DOHH2 (cell line): ENCODE measurements around the gene OSBP.

Source experiments
- CTCF ChIP-seq: fragments of 200-600 bp; sonication (generic); IDR thresholded peaks from one replicate; pipeline ENCODE4 v1.5.1; 2014; ENCODE audit warnings: antibody characterized with exemption, mild to moderate bottlenecking, low read depth, low read length; ENCODE audit not compliant: poor library complexity, severe bottlenecking
- EZH2phosphoT487 ChIP-seq: fragments of 200-600 bp; sonication (generic); IDR thresholded peaks from 2 replicates; pipeline ENCODE4 v1.6.1; 2017; ENCODE audit warnings: borderline replicate concordance, mild to moderate bottlenecking, antibody characterized with exemption, low read length, moderate library complexity, mixed read lengths

GRCh38 chr11:59610289-59610688, 5.3 kb downstream of the OSBP start:
- TF ChIP-seq CTCF (no peak), EZH2phosphoT487 (no peak)
